HG03521 (cell line): ENCODE results near the gene VAPB.

Source experiments
- ATAC-seq: cut with Tn5 transposase; IDR thresholded peaks from one replicate; pipeline ENCODE4 v1.9.1; 2021; ENCODE audit warnings: mild to moderate bottlenecking, moderate library complexity; ENCODE audit not compliant: unreplicated experiment

Gene VAPB

DNA sequence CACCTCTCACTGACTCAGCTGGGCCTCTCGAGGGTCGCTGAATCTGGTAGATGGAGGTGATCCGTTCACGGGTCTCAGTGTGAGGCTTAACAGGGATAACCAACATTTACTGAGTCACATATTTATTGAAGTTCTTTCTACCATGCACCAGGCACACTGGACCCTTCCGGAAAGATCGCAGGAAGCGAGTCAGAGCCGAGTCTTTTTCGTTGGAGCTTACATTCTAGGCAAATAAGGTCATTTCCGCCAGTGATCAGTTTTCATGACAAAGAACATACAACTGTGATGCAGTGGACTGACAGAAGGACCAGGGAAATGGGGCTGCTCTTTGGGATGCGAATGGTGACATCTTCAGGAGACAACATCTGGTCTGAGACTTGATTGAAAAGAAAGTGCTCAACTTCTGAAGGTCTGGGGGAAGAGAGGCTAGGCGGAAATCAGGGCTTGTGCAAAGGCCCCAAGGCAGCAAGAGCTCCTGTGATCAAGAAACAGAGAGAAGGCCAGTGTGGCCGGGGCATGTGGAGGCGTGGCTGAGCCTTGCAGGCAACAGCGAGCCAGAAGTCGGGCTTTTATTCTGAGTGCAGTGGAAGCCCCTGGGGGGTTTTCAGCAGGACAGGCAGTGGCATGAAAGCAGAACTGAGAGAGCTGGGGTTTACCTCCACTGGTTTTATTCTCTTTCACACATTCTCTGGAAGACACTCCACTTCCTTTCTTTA lies 69.5 kb downstream of the VAPB start:
- ATAC-seq = peak; percentile 95

DNA sequence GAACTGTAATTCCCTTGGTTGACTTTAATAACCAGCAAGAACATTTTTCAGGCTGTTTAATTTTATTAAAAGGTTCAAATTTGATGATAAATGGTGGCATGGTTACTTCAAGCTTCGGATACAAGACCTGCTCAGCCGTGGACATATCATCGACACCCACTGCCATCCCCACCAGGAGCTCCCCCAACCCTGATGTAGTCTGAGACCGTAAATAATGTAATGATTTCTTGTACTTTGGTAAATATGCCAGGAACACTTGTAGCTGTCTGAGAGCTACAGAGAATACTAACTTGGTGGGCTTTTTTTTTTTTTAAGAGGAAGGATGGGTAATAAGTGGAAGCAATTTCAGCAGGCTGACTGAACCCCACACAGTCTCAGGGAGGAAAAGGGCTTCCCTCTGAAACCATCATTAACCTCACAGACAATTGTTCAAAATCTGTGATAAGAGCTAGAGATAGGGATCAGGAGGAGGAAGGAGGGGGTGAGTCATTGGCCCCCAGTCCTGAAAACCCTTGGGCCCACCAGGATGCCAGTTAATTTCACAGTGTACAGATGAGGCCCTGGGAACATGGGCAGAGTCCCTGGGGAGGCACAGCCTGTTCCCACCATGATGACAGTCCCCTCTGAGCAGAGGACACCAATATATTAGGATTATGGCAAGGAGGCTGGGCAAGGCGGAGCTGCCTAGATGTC lies 70.2 kb downstream of the VAPB start:
- ATAC-seq = peak; percentile 15

DNA sequence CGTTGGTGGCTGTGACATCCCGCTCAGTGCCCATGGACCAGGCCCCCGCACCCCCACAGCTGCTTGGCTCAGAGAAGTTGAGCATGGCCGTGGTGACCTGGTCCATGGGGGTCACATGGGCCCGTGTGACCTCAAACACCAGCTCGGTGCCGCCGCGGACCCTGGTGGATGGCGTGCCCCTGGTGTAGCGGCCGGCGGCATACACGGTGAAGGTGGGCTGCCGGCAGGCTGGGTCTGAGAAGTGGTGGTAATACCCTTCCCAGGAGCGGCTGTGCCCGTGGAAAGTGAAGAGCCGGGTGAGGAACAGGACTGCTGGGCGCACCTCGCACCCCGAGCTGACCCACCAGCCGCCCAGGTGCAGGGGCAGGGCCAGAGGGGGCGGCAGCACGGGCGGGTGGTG lies 72.1 kb downstream of the VAPB start:
- ATAC-seq = no peak

DNA sequence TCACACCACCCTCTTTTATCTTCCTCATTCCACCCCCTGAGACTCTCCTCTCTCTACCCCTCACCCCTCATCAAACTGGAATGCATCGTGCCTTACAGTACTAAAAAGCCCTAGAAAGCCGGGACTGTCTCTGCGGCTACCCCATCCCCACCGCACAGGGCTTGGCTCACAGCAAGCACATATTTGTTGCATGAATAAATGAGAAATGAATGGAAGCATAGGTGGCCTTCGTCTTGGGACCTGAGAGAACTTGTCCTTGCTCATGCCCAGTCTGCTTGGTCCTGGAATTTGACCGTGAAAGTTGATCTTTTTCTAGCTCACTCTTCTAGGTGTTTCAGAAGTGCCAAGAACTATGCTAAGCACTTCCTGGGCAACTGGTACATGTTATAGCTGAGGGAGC lies 72.9 kb downstream of the VAPB start:
- no peak for ATAC-seq

DNA sequence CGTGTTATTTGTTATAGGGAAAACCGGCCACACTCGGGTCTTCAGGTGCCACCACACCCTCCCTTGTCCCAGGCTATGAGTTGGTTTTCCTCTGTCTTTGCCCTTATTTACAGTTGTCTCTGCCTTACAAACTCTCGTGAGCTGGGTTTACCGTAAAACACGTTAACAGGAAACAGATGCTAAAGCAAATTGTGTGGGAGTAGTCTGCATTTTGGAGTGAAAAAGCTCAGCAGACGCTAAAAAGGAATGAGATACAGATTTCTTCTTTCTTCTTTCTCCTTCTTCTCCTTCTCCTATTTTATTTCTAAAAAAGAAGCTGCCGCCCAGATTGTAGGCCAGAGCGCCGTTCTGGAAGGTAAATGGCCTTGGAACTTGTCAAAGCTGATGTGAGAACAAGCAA lies 74.2 kb downstream of the VAPB start:
- no peak for ATAC-seq

DNA sequence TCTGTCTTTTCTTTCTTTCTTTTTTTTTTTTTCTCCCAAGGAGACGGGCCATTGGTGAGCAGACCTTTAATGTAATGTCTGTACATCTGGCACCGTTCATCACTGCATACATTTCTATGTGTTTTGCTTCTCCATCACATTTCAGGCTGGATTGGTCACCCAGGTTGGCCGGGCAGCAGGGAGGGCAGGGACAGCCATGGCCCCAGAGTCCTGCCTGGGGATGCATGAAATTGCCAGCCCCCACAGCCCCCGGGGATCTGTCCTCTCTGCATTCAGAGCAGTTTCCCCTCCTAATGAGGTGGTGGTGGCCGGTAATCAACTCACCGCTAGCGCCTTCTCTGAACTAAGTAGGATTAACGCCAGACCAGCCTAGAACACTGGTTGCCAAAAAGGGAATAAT lies 75.8 kb downstream of the VAPB start:
- ATAC-seq = no peak

DNA sequence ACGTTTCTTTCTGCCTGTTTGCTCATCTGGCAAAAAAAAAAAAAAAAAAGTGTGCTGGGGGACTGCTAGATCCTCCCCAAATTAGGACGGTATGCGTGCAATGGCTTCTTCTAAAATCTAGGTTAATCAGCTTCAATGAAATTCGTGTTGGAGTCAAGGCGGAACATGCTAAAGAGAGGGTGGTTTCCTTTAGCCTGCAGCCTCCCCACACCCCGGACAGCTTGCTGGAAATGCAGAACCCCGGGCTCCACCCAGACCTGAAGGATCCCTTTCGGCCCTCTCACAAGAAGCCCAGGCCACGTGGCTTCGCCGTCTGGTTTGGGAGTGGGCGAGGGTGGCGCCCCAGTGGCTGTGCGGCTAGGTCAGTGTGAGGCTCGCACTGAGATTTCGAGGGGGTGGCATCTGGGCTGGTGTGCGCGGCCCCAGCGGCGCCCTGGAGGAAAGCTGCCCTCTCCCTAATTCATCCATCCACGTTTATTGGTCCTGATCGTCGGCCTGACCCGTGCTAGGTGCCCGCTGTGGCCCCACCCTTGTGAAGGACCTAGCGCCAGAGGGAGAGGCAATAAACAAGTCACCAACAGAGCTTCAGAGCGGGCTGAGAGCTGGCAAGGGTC lies 77.2 kb downstream of the VAPB start:
- ATAC-seq = no peak

DNA sequence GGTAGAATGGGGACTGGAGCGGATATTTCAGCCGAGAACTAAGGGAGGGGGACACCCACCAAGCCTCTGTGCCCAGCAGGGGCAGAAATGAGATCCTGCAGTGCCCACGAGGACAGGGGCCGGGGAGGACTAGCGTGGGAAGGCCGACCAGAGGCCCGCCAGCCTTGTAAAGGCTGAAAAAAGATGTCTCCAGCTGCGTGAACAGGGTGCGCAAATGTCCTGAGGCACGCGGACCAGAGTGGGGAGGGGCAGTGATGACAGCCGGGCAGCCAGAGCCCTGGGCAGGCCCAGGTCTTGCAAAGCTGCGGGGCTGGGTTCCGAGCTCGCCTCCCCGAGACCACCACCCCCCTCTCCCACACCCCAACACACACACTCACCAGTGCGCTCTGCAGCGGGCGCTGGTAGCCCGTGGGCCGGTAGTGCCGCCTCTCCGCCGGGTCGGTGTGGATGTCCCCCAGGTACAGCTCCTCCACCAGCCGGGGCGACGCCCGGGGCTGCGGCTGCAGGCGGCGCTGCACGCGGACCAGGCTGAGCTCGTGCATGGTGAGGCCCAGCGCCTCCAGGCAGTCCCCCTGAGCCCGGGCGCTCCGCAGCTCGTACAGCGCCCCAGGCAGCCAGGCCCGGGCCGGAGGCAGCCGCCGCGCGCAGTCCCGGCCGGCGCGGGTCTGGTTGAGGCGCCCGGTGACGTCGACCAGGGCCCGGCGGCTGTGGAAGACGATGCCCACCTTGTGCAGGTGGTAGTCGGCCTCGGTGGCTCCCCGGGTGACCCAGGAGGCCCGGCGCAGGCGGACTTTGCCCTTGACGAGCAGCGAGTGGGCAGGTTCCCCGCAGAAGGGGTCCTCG lies 77.9 kb downstream of the VAPB start:
- ATAC-seq = no peak

DNA sequence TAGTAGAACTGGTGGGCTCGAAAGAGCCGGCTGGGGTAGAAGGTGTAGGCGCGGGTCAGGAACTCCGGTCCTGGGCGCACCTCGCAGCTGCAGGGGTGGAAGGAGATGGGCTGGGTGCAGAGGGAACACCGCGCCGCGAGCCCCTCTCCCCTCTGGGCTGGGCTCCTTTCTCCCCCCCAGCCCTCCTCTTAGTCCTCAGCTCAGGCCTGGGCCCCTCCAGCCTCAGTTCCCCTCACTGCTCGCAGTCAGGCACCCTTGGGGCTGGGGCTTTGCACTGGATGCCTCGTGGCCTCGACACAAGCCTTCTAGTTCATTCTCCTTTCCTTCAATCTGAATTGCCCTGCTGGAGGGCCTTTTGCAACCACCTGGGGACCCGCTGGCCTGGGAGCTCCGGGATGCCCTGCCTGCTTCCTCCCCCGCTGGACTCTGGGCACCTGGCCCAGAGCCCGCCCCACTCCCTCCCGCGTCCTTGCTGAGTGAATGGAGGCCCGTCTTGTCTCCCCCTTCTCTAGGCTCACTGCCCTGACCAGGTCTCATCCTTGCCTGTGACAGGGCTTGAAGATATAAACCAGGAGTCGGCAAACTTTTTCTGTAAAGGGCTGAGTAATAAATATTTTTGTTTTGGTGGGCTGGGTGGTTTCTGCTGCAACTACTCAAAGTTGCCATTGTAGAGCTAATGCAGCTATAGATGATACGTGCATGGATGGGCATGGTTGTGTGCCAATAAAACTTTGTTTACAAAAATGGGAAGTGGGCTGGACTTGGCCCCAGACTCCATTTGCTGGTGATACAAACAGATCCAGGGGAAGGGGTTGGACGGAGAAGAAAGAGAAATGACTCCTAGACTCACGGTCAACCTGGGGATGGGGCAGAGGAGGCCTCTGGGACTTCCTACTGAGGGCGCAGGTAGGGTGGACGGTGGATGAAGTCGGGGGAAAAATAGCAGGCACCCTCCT lies 78.8 kb downstream of the VAPB start:
- no peak for ATAC-seq

DNA sequence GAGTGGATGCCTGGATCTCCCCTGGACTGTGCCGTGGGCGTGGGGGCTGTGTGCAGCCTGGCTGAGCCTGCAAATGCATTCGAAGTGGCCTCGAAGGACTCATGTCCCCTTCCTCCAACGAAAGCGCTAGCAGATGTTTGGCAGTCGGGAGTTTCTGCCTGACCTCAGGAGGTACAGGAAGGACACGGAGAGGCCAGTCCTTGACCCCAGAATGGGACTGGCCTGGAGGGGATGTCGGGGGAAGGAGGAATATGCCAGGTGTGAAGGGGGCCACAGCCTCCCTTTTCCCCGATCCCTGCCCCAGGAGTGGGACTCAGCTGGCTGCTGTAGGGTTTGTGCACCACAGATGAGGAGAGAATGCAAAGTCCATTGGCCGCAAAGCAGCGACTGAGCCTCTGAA lies 80.6 kb downstream of the VAPB start:
- no peak for ATAC-seq

DNA sequence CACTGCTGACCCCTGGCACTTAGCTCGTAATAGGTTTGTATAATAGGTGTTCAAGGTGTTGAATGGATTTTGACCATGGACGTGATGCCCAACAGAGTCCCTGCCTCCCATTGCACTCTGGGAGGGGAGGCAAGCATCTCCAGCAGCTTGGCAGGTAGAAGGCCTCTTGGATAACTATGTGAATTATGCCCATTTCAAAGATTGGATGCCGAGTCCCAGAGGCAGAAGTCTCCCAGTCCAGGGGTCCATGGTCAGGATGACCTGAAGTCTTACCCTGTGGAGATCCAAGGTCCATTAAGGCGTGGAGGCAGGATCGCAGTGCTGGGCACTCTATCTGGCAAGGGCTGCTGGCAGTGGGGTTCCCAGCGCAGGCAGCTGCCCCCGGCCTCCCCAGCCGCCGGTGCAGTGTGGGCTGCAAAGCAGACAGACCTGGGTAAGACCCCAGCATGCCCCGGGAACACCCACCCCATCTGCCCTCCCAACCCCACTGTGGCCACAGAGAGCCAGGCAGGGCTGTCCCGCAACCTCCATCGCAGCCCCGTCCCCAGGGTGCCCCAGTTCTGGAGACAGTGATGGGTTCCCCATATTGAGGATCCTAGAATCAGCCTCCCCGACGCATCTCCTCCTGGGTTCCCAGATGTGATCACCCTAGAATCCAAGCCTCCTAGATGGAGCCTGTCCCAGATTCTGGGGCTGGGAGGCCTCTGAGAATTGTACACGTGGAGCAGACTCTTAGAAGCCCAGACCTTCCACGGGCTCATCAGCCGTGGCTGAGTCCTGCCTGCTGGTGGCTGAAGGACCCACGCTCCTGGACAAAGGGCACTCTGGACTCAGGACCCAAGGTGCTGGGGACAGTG lies 81.5 kb downstream of the VAPB start:
- no peak for ATAC-seq

DNA sequence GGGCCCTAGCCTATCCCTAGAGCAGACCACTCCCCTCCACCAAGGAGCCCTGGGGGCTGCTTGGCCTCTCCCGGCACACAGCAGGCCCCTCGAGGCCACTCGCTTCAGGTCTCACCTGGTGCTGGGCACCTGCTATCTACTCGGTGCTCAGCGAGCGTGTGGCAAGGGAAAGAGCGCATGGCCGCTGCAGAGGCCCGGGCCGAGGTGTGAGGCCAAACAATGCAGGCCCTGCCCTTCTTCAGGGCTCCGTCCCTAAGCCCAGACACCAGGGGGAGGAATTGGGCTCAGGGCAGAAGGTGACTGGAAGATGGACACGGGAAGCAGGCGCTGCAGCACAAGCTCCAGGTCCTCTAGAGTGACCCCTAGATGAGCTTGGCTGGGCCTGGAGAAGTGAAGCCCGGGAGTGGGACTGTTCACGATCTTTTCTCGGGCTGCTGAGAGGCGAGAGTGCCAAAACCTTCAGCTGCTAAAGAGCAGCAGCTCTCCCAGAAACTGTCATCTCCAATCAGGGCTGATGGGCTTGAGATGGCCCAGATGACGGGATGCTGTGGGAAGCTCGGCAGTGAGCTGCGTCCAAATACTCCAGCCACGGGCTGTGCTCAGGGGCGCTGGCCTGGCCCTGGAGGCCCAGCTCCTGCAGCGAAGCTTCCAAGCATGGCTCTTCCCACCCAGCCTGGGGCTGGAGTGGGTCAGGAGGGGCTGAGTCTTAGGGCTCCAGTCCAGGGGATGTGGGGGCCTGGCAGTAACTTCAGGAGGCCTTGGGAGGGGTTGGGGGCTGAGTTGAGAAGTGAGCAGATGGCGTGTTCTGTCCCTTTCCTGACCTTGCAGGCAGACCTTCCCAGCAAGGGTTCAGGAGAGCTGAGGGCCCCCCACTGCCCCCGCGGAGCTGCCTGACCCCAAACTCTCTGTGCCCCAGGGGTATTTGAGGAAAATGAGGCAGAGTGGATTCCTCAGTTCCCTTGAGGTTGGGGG lies 82.5 kb downstream of the VAPB start:
- no peak for ATAC-seq

DNA sequence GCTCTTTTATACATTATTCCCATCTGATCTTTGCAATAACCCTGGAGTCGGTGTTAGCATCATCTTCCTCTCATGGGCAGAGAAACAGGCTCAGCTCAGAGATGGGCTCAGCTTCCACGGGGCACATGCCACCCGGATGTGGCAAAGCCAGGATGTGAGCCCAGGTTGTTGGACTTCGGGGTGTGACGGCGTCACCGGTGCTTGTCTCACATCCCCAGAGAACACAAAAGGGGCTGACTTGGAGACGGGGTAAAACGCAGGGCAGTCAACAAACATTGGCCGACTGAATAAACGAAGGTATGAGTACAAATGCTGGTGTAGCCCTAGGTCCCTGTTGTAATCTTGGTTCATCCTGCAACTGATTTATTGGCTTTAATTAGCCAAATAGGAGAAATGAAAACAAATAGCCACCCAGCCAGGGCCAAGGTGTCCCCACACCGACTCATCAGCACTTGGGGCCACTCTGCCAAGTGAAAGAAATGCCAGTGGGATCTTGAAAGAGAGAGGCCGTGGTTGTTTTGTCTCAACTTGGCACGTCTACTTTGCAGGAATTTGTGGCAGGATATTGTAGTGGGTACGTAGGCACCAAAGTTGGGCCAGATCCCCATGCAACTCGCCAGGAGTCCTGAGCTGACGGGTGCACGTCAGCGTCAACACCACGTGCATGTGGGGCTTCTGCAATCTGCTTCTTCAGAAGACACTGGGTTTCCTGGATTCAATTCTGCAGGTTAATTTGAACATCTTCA lies 83.4 kb downstream of the VAPB start:
- ATAC-seq = no peak

DNA sequence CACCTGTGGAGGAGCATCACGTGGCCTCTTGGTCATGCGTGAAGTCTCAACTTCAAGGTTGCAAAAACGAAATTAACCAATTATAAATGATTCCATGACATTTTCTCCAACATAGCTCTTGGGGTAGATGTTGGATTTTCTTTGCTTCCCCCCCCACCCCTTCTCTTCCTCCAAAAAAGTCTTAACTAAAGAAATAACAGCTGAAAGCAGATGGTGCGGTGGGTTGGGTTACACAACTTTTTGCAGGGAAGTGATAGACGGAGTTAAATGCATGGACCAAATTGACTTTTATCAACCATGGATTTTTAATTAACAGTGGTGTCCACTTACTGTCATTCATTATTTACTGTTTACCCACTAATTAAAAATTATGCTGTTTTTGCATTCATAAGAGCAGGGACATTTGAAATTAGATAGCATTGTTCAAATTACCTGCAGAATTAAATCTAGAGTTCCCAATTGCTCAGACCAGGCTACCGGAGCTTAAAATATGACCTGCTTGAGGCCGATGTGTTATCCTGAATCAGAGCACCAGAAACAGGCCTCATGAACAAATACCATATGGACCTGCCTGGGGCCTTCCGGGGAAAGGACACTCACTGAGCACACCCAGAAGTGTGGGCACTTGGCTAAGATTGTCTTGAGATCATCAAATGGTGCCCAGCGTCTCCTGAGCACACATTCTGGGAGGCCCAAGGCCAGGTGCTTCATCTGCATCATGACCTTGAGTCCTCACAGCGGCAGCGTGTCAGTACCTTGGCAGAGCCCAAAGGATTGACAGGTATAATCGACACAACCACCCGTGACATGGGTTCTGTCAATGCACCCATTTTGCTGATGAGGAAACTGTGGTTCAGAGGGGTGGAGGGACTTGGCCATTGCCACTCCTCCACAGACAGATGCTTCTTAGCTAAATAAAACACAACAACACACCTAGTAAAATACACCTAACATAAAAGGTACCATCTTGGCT lies 84.7 kb downstream of the VAPB start:
- no peak for ATAC-seq

DNA sequence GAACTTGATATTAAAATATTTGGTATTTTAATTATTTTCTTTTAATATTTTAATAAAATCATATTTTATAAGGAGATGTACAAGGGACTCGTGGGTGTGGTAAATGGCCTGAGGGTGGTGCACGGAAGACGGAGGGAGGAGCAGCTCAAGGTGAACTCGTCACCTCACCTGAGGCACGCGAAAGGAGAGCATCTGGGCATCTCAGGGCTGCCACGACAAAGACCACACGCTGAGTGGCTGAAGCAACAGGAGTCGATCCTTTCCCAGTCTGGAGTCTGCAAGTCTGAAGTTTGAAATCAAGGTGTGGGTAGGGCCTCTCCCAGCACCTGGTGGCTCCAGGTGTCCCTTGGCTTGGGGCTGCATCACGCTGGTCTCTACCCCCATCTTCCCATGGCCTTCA lies 86.4 kb downstream of the VAPB start:
- no peak for ATAC-seq

DNA sequence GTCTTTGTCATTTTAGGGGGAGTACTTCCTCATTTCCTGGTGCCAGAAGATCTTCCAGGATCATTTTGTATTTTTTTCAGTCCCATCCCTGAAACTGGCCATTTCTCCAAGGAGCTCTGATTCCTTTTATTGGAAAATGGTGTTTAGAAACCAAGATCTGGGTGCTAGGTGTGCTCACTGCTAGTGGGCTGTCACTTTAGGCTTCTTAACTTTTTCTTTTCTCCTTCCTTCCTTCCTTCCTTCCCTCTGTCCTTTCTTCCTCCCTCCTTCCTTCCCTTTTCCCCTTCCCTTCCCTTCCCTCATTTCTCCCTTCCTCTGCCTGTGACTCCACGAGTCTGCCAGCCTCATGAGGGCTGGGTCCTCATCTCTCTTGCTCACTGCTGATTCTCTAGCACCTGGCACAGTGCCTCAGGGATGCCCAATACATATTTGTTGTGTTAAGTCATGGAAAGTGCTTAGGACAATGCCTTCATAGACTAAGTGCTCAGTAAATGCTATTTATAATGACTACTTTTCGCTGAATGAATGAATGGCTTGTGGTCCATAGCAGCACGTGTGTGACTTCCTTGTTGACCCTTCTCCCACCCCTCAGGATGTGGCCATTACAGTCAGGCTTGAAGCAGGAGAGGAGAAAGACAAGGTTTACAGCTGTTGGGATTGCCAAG lies 89.2 kb downstream of the VAPB start:
- ATAC-seq = no peak
